ENCODE data around the gene MACROD1. TPM values are rescaled to one million over a fixed set of nuclear protein-coding genes. Genes with fewer than 3 reads are reported as not detected.

Gene MACROD1
- total RNA-seq, 2 donors from 2014 or later = 33.5 to 68.2 TPM

DNA sequence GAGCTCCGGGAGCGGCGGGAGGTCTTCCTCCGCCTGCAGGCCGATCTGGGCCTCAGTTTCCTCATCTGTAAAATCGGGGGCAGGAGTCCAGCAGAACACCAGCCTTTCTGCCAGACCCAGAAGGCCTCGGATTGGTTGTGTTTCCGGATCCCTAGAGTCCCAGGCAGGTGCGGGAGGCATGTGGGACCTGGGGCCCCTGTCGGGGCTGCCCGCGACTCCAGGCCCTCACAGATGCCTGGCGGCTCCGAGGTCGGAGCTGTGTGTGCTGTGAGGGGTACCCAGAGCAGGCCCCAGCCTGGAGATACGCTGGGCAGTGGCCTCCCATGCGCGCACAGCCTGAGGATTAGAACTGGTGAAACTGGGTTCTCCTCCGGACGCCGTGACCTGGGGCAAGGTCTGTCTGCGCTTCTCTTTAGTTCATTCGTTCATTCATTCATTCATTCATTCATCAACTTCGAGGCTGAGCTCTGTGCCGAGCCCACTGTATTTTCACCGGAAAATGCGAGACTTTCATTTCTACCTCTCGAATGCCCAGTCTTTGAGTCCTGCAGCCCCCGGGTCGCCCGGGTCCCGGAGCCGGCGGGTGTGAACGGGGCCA is 105.6 kb downstream of the MACROD1 start:
- no peaks in the 10 kb centered on the region for H3K4me1 ChIP-seq (replicated peaks)
- H3K27me3 ChIP-seq (replicated peaks; ENCODE audit: insufficient read depth) = no peaks in the 10 kb centered on the region
- H3K9me3 ChIP-seq = no peaks in the 10 kb centered on the region
- H3K27ac ChIP-seq = no peak overlapping the region
- peak overlapping the region; percentile 1 to 27 for H3K4me3 ChIP-seq
- no peaks in the 10 kb centered on the region for H3K36me3 ChIP-seq
- TF ChIP-seq POLR2A (IDR thresholded peaks at IDR 0.05) = no peak
- TF ChIP-seq POLR2AphosphoS5 (IDR thresholded peaks at IDR 0.05) = no peak
- no peak for DNase-seq (ENCODE audit: low spot score)
- 36% methylated on average over 35 of the region's 35 CpGs for WGBS
- intact Hi-C loops (cut with DNase I) = no loop called here

DNA sequence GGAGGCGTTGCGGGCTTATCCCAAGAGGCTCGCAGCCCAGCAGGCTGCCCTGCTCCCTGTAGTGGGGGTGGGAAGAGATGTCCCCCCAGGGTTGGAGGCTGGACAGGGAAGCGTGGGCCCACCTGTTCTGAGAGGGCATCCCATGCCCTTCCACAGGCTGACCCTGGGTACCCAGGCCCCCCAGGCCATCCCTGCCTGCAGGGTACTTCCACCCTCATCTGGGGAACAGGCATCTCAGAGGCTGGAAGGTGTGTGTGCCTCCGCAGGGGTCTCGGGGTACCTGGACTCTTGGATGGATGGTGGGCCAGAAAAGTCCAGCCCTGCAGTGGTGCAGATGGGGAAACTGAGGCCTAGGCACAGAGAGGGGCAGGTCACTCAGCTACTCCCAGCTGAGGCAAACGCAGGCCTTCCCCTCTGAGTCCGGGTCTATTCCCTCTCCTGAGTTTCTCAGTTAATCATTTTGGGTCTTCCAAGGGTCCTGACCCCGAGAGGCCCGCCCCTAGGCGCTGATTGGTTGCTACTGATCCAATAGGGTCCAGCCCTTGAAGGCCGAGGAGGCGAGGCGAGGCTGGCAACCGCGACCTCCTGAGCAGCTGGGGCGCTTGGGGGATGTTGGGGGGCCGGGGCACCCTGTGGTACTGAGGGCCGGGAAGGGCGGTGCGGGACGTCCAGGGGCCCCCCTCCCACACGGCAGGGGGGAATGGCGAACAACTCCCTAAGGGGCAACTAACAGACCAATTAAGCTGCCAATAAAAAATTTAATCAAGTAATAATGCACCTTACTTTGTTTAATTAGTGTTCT is 106.4 kb downstream of the MACROD1 start:
- Histone ChIP-seq H3K4me1 (replicated peaks) (no peaks in the 10 kb centered on the region), H3K27me3 (replicated peaks; ENCODE audit: insufficient read depth) (no peaks in the 10 kb centered on the region), H3K4me3 (no peak overlapping the region), H3K36me3 (no peaks in the 10 kb centered on the region), H3K9me3 (no peaks in the 10 kb centered on the region), H3K27ac (no peak overlapping the region)
- no peak for TF ChIP-seq POLR2AphosphoS5 (IDR thresholded peaks at IDR 0.05)
- TF ChIP-seq POLR2A (IDR thresholded peaks at IDR 0.05) = no peak
- TF ChIP-seq, protein P1, sequence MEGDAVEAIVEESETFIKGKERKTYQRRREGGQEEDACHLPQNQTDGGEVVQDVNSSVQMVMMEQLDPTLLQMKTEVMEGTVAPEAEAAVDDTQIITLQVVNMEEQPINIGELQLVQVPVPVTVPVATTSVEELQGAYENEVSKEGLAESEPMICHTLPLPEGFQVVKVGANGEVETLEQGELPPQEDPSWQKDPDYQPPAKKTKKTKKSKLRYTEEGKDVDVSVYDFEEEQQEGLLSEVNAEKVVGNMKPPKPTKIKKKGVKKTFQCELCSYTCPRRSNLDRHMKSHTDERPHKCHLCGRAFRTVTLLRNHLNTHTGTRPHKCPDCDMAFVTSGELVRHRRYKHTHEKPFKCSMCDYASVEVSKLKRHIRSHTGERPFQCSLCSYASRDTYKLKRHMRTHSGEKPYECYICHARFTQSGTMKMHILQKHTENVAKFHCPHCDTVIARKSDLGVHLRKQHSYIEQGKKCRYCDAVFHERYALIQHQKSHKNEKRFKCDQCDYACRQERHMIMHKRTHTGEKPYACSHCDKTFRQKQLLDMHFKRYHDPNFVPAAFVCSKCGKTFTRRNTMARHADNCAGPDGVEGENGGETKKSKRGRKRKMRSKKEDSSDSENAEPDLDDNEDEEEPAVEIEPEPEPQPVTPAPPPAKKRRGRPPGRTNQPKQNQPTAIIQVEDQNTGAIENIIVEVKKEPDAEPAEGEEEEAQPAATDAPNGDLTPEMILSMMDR (IDR thresholded peaks at IDR 0.05) = no peak
- DNase-seq (ENCODE audit: low spot score) = no peak
- intact Hi-C loops (cut with DNase I) = no loop called here
- 85% methylated on average over 24 of the region's 24 CpGs for WGBS

DNA sequence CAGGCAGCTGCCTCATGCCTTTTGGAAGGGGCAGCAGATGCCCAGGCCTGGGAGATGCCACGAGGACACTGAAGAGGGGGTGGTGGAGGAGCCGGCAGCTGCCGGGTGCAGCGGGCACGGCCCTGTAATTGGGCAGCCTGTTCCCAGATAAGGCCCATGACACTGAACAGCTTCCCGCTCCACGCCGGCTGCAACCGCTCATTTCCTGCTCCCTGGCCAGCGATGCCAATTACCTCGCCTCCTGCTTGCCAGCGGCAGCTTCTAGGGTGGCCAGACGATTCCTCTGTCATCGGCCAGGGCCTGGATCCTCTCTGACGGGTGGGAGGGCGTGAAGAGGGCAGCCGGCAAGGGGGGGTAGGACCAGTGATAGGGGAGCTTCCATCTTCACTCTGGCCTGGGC is 107.4 kb downstream of the MACROD1 start:
- Histone ChIP-seq H3K4me3 (no peak overlapping the region), H3K27ac (no peak overlapping the region), H3K9me3 (no peaks in the 10 kb centered on the region), H3K36me3 (no peaks in the 10 kb centered on the region), H3K27me3 (replicated peaks; ENCODE audit: insufficient read depth) (no peaks in the 10 kb centered on the region), H3K4me1 (replicated peaks) (no peaks in the 10 kb centered on the region)
- no peak for DNase-seq (ENCODE audit: low spot score)
- intact Hi-C loops (cut with DNase I) = no loop called here
- TF ChIP-seq POLR2A (IDR thresholded peaks at IDR 0.05) (no peak), POLR2AphosphoS5 (IDR thresholded peaks at IDR 0.05) (no peak)
- TF ChIP-seq, protein P1 (IDR thresholded peaks at IDR 0.05) = no peak
- 93% methylated on average over 17 of the region's 17 CpGs for WGBS

DNA sequence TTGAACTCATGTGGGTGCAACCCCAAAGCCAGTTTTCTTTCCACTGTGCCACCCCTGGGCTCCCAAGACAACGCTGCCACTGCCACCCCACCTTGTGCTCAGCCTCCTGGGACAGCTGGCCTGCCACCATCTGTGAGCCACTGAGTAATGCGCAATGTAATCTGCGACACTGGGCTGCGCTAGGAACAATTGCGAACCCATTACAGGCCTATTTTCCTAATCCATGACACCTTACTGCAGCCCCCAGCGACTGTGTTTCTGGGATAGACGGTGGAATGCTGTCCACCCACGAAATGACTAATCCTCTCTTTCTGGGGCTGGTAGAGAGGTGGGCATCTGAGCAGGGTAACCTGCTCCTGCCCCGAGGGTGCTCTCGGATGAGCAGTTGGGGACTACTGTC is 108.0 kb downstream of the MACROD1 start:
- H3K4me3 ChIP-seq = no peak overlapping the region
- H3K27ac ChIP-seq = no peak overlapping the region
- no peak for DNase-seq (ENCODE audit: low spot score)
- intact Hi-C loops (cut with DNase I) = no loop called here
- no peaks in the 10 kb centered on the region for H3K9me3 ChIP-seq
- TF ChIP-seq, protein P1 (IDR thresholded peaks at IDR 0.05) = no peak
- TF ChIP-seq POLR2AphosphoS5 (IDR thresholded peaks at IDR 0.05) (no peak), POLR2A (IDR thresholded peaks at IDR 0.05) (no peak)
- H3K36me3 ChIP-seq = no peaks in the 10 kb centered on the region
- WGBS = 92% methylated on average over 10 of the region's 10 CpGs
- H3K4me1 ChIP-seq (replicated peaks) = no peaks in the 10 kb centered on the region
- H3K27me3 ChIP-seq (replicated peaks; ENCODE audit: insufficient read depth) = no peaks in the 10 kb centered on the region

DNA sequence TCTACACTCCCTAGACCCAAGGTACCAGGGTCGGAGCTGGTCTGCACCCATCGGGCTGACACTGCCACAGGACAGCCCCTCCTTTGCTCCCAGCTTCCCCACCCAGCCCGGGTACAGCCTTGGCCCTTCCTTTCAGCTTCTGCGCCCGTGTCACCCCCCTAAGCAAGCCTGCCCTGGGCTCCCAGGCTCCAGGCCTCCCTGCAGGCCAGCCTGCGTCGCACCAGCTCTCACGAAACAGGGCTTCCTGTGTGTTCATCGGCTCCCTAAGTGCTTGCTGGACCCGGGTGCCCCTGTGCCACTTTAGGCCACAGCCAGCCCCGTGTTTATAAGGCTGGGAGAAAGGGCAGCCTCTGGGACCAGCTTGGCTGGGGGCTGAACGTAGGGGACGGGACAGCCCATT is 109.1 kb downstream of the MACROD1 start:
- Histone ChIP-seq H3K4me3 (no peak overlapping the region), H3K9me3 (no peaks in the 10 kb centered on the region), H3K36me3 (no peaks in the 10 kb centered on the region), H3K27ac (no peak overlapping the region), H3K4me1 (replicated peaks) (no peaks in the 10 kb centered on the region), H3K27me3 (replicated peaks; ENCODE audit: insufficient read depth) (no peaks in the 10 kb centered on the region)
- intact Hi-C loops (cut with DNase I) = no loop called here
- no peak for TF ChIP-seq POLR2A (IDR thresholded peaks at IDR 0.05)
- no peak for TF ChIP-seq POLR2AphosphoS5 (IDR thresholded peaks at IDR 0.05)
- TF ChIP-seq, protein P1 (IDR thresholded peaks at IDR 0.05) = no peak
- WGBS = 83% methylated on average over 13 of the region's 13 CpGs
- DNase-seq (ENCODE audit: low spot score) = no peak

All from prostate gland (tissue), 2 donors.